OCI-LY3 (cell line): ENCODE data around the gene RIOK2.

Experiments
- H2AFZ ChIP-seq: fragments of 200-600, 300-600 bp; shearing (Covaris generic); 2 replicates; pipeline ENCODE4 v1.6.0; 2014; ENCODE audit warnings: antibody characterized with exemption, low read depth, low read length
- H3K27ac ChIP-seq: fragments of 200-600, 300-600 bp; sonication (generic); 2 replicates; pipeline ENCODE4 v1.5.1; 2014; ENCODE audit warnings: mild to moderate bottlenecking, low read length, moderate library complexity, mixed read lengths
- H3K27me3 ChIP-seq: fragments of 200-600, 300-600 bp; sonication (generic); 2 replicates; pipeline ENCODE4 v1.6.1; 2014; ENCODE audit warnings: low read depth, low read length, mixed read lengths
- H3K36me3 ChIP-seq: fragments of 200-600, 300-600 bp; sonication (generic); replicated peaks from 2 replicates; pipeline ENCODE3; 2014; ENCODE audit warnings: low read depth, low read length, mixed read lengths
- H3K4me1 ChIP-seq: fragments of 300-600, 200-600 bp; sonication (generic); 2 replicates; pipeline ENCODE4 v1.6.1; 2014; ENCODE audit warnings: low read length, mixed read lengths
- H3K4me2 ChIP-seq: fragments of 200-600, 300-600 bp; sonication (generic); 2 replicates; pipeline ENCODE4 v1.6.1; 2014; ENCODE audit warnings: low read length, mixed read lengths
- H3K4me3 ChIP-seq: fragments of 300-600, 200-600 bp; sonication (generic); 2 replicates; pipeline ENCODE4 v1.5.1; 2014; ENCODE audit warnings: antibody characterized with exemption, mild to moderate bottlenecking, low read length, moderate library complexity
- H3K79me2 ChIP-seq: fragments of 300-600, 200-600 bp; shearing (Covaris generic); 2 replicates; pipeline ENCODE4 v1.6.1; 2014; ENCODE audit warnings: mild to moderate bottlenecking, low read length, mixed read lengths
- H3K9ac ChIP-seq: fragments of 300-600, 200-600 bp; shearing (Covaris generic); 2 replicates; pipeline ENCODE4 v1.6.0; 2014; ENCODE audit warnings: mild to moderate bottlenecking, low read length, moderate library complexity
- H3K9me3 ChIP-seq: fragments of 200-600, 300-600 bp; shearing (Covaris generic); 2 replicates; pipeline ENCODE4 v1.6.1; 2014; ENCODE audit warnings: low read length, mixed read lengths; ENCODE audit not compliant: insufficient read depth
- H4K20me1 ChIP-seq: fragments of 200-600, 300-600 bp; sonication (generic); 2 replicates; pipeline ENCODE4 v1.6.1; 2016; ENCODE audit warnings: low read length, mixed read lengths; ENCODE audit not compliant: insufficient read depth
- CTCF ChIP-seq: fragments of 200-600, 300-600 bp; sonication (generic); IDR thresholded peaks from 2 replicates; pipeline ENCODE4 v1.5.1; 2014; ENCODE audit warnings: antibody characterized with exemption, low read length, low read depth
- EZH2phosphoT487 ChIP-seq: fragments of 200-600 bp; shearing (Covaris generic); IDR thresholded peaks from 2 replicates; pipeline ENCODE4 v1.6.1; 2018; ENCODE audit warnings: antibody characterized with exemption, mixed run types, low read depth

RIOK2 gene

DNA sequence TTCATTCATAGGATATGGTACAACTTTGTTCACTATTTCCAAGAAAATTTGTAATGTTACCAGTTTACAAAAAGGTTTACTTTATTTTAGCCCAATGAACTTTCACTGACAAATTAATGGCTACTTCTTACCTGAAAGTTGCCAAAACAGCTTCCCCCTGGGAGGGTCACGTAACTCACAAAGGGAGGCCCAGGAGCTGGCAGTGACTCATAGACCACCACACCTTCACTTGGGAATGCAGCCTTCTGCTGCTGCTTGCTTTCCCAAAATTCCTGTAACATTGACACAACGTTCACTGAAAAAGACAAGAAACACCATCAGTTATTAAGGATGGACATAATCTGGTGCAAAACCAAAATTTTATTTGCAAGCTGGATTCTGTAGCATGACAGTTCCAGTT, 58.7 kb downstream of the RIOK2 start:
- Histone ChIP-seq H3K27me3 (peaks cover 4% of the 10 kb centered on the region; the same call in 1 of the 2 replicates), H2AFZ (no peak overlapping the region), H3K9me3 (no peaks in the 10 kb centered on the region)

GRCh38 chr5:97121848-97122247, 61.2 kb downstream of the RIOK2 start:
- H3K27ac ChIP-seq, result no peak overlapping the region
- H2AFZ ChIP-seq, result no peak overlapping the region
- no peaks in the 10 kb centered on the region for H3K79me2 ChIP-seq
- H3K36me3 ChIP-seq, result no peaks in the 10 kb centered on the region
- no peak overlapping the region for H3K4me3 ChIP-seq
- no peaks in the 10 kb centered on the region for H4K20me1 ChIP-seq
- TF ChIP-seq CTCF, result no peak
- TF ChIP-seq EZH2phosphoT487, result no peak
- peaks cover 4% of the 10 kb centered on the region; the same call in 1 of the 2 replicates for H3K4me1 ChIP-seq
- H3K9ac ChIP-seq, result no peak overlapping the region
- H3K4me2 ChIP-seq, result no peak overlapping the region
- peaks cover 4% of the 10 kb centered on the region; the same call in 1 of the 2 replicates for H3K27me3 ChIP-seq
- no peaks in the 10 kb centered on the region for H3K9me3 ChIP-seq

More for the DNA sequence above, 58.7 kb downstream of the RIOK2 start:
- Histone ChIP-seq H3K4me1 (no peaks in the 10 kb centered on the region), H3K9ac (no peak overlapping the region), H4K20me1 (no peaks in the 10 kb centered on the region), H3K4me2 (no peak overlapping the region), H3K36me3 (no peaks in the 10 kb centered on the region), H3K4me3 (no peak overlapping the region), H3K79me2 (no peaks in the 10 kb centered on the region), H3K27ac (no peak overlapping the region)
- TF ChIP-seq EZH2phosphoT487, result no peak
- no peak for TF ChIP-seq CTCF

GRCh38 chr5:97120195-97120594, 62.9 kb downstream of the RIOK2 start:
- no peaks in the 10 kb centered on the region for H4K20me1 ChIP-seq
- H2AFZ ChIP-seq, result no peak overlapping the region
- H3K4me1 ChIP-seq, result peaks cover 12% of the 10 kb centered on the region; the same call in 1 of the 2 replicates
- no peaks in the 10 kb centered on the region for H3K9me3 ChIP-seq
- no peak overlapping the region for H3K4me2 ChIP-seq
- H3K27me3 ChIP-seq, result peaks cover 4% of the 10 kb centered on the region; the same call in 1 of the 2 replicates
- TF ChIP-seq CTCF (no peak), EZH2phosphoT487 (no peak)
- H3K9ac ChIP-seq, result no peak overlapping the region
- H3K27ac ChIP-seq, result no peak overlapping the region
- no peaks in the 10 kb centered on the region for H3K79me2 ChIP-seq
- H3K36me3 ChIP-seq, result no peaks in the 10 kb centered on the region
- H3K4me3 ChIP-seq, result no peak overlapping the region

DNA sequence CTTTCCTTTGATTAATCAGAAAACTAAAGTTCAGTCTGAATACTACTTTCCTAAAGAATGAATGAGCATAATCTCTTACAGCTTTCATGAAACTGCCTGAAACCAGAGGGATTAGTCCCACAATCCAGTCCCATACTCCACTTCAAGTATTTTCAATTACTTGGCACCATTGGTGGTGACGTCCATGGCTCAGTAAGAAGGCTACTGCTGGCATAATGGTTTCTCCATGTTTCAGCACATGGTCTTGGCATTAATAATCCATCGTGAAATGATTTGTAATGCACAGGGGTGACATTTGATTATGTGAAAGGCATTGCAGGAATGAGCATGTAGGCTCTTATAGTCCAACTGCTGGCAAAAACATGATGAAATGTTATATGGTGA, 64.0 kb downstream of the RIOK2 start:
- no peaks in the 10 kb centered on the region for H3K36me3 ChIP-seq

More for the DNA sequence above, 64.0 kb downstream of the RIOK2 start:
- TF ChIP-seq EZH2phosphoT487 (no peak), CTCF (no peak)
- Histone ChIP-seq H3K79me2 (no peaks in the 10 kb centered on the region), H3K4me1 (peaks cover 12% of the 10 kb centered on the region; the same call in 1 of the 2 replicates), H3K4me2 (no peak overlapping the region), H3K9ac (no peak overlapping the region), H3K4me3 (no peak overlapping the region), H3K27ac (no peak overlapping the region), H3K9me3 (no peaks in the 10 kb centered on the region), H3K27me3 (peaks cover 4% of the 10 kb centered on the region; the same call in 1 of the 2 replicates), H4K20me1 (no peaks in the 10 kb centered on the region), H2AFZ (no peak overlapping the region)
